ENCODE results near the gene HTR1E. TPM values are rescaled to one million over a fixed set of nuclear protein-coding genes. Genes with fewer than 3 reads are reported as not detected.

Gene HTR1E
- polyA plus RNA-seq, 1 donor: 0.07 TPM

GRCh38 chr6:86941461-86941860 lies 4.1 kb downstream of the HTR1E start:
- WGBS (ENCODE audit: insufficient coverage, low lambda C conversion rate): 100% methylated on average over 1 of the region's 1 CpG
- peaks cover 27% of the 10 kb centered on the region for H3K27me3 ChIP-seq (ENCODE audit: control insufficient read depth, insufficient read depth, low read length)
- H3K4me3 ChIP-seq (ENCODE audit: low read length): no peak overlapping the region
- H3K9me3 ChIP-seq (ENCODE audit: control insufficient read depth, low read depth, low read length): no peaks in the 10 kb centered on the region
- H3K36me3 ChIP-seq (ENCODE audit: control insufficient read depth, insufficient read depth, low read length): no peaks in the 10 kb centered on the region
- no peak for DNase-seq
- H3K27ac ChIP-seq (ENCODE audit: low read length): no peak overlapping the region
- no peaks in the 10 kb centered on the region for H3K4me1 ChIP-seq (ENCODE audit: control insufficient read depth, insufficient read depth, low read length)

GRCh38 chr6:86942769-86943516 lies 5.6 kb downstream of the HTR1E start:
- no CpG with 5 or more reads among the region's 6 CpGs for WGBS (ENCODE audit: insufficient coverage, low lambda C conversion rate)
- H3K4me1 ChIP-seq (ENCODE audit: control insufficient read depth, insufficient read depth, low read length): no peaks in the 10 kb centered on the region
- DNase-seq: no peak
- no peak overlapping the region for H3K27ac ChIP-seq (ENCODE audit: low read length)
- H3K9me3 ChIP-seq (ENCODE audit: control insufficient read depth, low read depth, low read length): no peaks in the 10 kb centered on the region
- H3K4me3 ChIP-seq (ENCODE audit: low read length): no peak overlapping the region
- peaks cover 14% of the 10 kb centered on the region for H3K27me3 ChIP-seq (ENCODE audit: control insufficient read depth, insufficient read depth, low read length)
- no peaks in the 10 kb centered on the region for H3K36me3 ChIP-seq (ENCODE audit: control insufficient read depth, insufficient read depth, low read length)

GRCh38 chr6:86943819-86944407 lies 6.6 kb downstream of the HTR1E start:
- peaks cover 5% of the 10 kb centered on the region for H3K27me3 ChIP-seq (ENCODE audit: control insufficient read depth, insufficient read depth, low read length)
- DNase-seq: no peak
- no peaks in the 10 kb centered on the region for H3K36me3 ChIP-seq (ENCODE audit: control insufficient read depth, insufficient read depth, low read length)
- no peak overlapping the region for H3K27ac ChIP-seq (ENCODE audit: low read length)
- no CpG with 5 or more reads among the region's 5 CpGs for WGBS (ENCODE audit: insufficient coverage, low lambda C conversion rate)
- no peaks in the 10 kb centered on the region for H3K4me1 ChIP-seq (ENCODE audit: control insufficient read depth, insufficient read depth, low read length)
- no peaks in the 10 kb centered on the region for H3K9me3 ChIP-seq (ENCODE audit: control insufficient read depth, low read depth, low read length)
- no peak overlapping the region for H3K4me3 ChIP-seq (ENCODE audit: low read length)

GRCh38 chr6:86949771-86950170 lies 12.4 kb downstream of the HTR1E start:
- Histone ChIP-seq H3K9me3 (ENCODE audit: control insufficient read depth, low read depth, low read length) (no peaks in the 10 kb centered on the region), H3K27me3 (ENCODE audit: control insufficient read depth, insufficient read depth, low read length) (no peaks in the 10 kb centered on the region), H3K27ac (ENCODE audit: low read length) (no peak overlapping the region), H3K4me1 (ENCODE audit: control insufficient read depth, insufficient read depth, low read length) (no peaks in the 10 kb centered on the region), H3K36me3 (ENCODE audit: control insufficient read depth, insufficient read depth, low read length) (no peaks in the 10 kb centered on the region), H3K4me3 (ENCODE audit: low read length) (no peak overlapping the region)
- WGBS (ENCODE audit: insufficient coverage, low lambda C conversion rate): no CpG with 5 or more reads among the region's 3 CpGs
- no peak for DNase-seq

GRCh38 chr6:86952991-86953390 lies 15.7 kb downstream of the HTR1E start:
- H3K27ac ChIP-seq (ENCODE audit: low read length): no peak overlapping the region
- no peaks in the 10 kb centered on the region for H3K27me3 ChIP-seq (ENCODE audit: control insufficient read depth, insufficient read depth, low read length)
- no peaks in the 10 kb centered on the region for H3K36me3 ChIP-seq (ENCODE audit: control insufficient read depth, insufficient read depth, low read length)
- DNase-seq: no peak
- H3K4me3 ChIP-seq (ENCODE audit: low read length): no peak overlapping the region
- WGBS (ENCODE audit: insufficient coverage, low lambda C conversion rate): no CpG with 5 or more reads among the region's 1 CpG
- no peaks in the 10 kb centered on the region for H3K9me3 ChIP-seq (ENCODE audit: control insufficient read depth, low read depth, low read length)
- H3K4me1 ChIP-seq (ENCODE audit: control insufficient read depth, insufficient read depth, low read length): no peaks in the 10 kb centered on the region

- Histone ChIP-seq H3K27ac (ENCODE audit: low read length) (no peak overlapping the region), H3K27me3 (ENCODE audit: control insufficient read depth, insufficient read depth, low read length) (no peaks in the 10 kb centered on the region), H3K4me1 (ENCODE audit: control insufficient read depth, insufficient read depth, low read length) (no peaks in the 10 kb centered on the region), H3K4me3 (ENCODE audit: low read length) (no peak overlapping the region), H3K9me3 (ENCODE audit: control insufficient read depth, low read depth, low read length) (no peaks in the 10 kb centered on the region), H3K36me3 (ENCODE audit: control insufficient read depth, insufficient read depth, low read length) (no peaks in the 10 kb centered on the region)
- no CpG with 5 or more reads among the region's 2 CpGs for WGBS (ENCODE audit: insufficient coverage, low lambda C conversion rate)
- no peak for DNase-seq
Observed at GRCh38 chr6:86959656-86960055, 22.3 kb downstream of the HTR1E start.

GRCh38 chr6:86961455-86962200 lies 24.3 kb downstream of the HTR1E start:
- Histone ChIP-seq H3K4me1 (ENCODE audit: control insufficient read depth, insufficient read depth, low read length) (no peaks in the 10 kb centered on the region), H3K27me3 (ENCODE audit: control insufficient read depth, insufficient read depth, low read length) (no peaks in the 10 kb centered on the region), H3K9me3 (ENCODE audit: control insufficient read depth, low read depth, low read length) (no peaks in the 10 kb centered on the region), H3K36me3 (ENCODE audit: control insufficient read depth, insufficient read depth, low read length) (no peaks in the 10 kb centered on the region), H3K4me3 (ENCODE audit: low read length) (no peak overlapping the region), H3K27ac (ENCODE audit: low read length) (no peak overlapping the region)
- DNase-seq: no peak
- 90% methylated on average over 2 of the region's 8 CpGs for WGBS (ENCODE audit: insufficient coverage, low lambda C conversion rate)

GRCh38 chr6:86963352-86963751 lies 26.0 kb downstream of the HTR1E start:
- no peaks in the 10 kb centered on the region for H3K36me3 ChIP-seq (ENCODE audit: control insufficient read depth, insufficient read depth, low read length)
- H3K27ac ChIP-seq (ENCODE audit: low read length): no peak overlapping the region
- H3K4me3 ChIP-seq (ENCODE audit: low read length): no peak overlapping the region
- no peaks in the 10 kb centered on the region for H3K9me3 ChIP-seq (ENCODE audit: control insufficient read depth, low read depth, low read length)
- WGBS (ENCODE audit: insufficient coverage, low lambda C conversion rate): no CpG with 5 or more reads among the region's 2 CpGs
- H3K4me1 ChIP-seq (ENCODE audit: control insufficient read depth, insufficient read depth, low read length): no peaks in the 10 kb centered on the region
- no peaks in the 10 kb centered on the region for H3K27me3 ChIP-seq (ENCODE audit: control insufficient read depth, insufficient read depth, low read length)
- DNase-seq: no peak

GRCh38 chr6:86964029-86964579 lies 26.8 kb downstream of the HTR1E start:
- Histone ChIP-seq H3K4me1 (ENCODE audit: control insufficient read depth, insufficient read depth, low read length) (no peaks in the 10 kb centered on the region), H3K4me3 (ENCODE audit: low read length) (no peak overlapping the region), H3K36me3 (ENCODE audit: control insufficient read depth, insufficient read depth, low read length) (no peaks in the 10 kb centered on the region), H3K27ac (ENCODE audit: low read length) (no peak overlapping the region), H3K9me3 (ENCODE audit: control insufficient read depth, low read depth, low read length) (no peaks in the 10 kb centered on the region), H3K27me3 (ENCODE audit: control insufficient read depth, insufficient read depth, low read length) (no peaks in the 10 kb centered on the region)
- DNase-seq: no peak
- 100% methylated on average over 1 of the region's 4 CpGs for WGBS (ENCODE audit: insufficient coverage, low lambda C conversion rate)

- Histone ChIP-seq H3K4me3 (ENCODE audit: low read length) (no peak overlapping the region), H3K27ac (ENCODE audit: low read length) (no peak overlapping the region), H3K4me1 (ENCODE audit: control insufficient read depth, insufficient read depth, low read length) (no peaks in the 10 kb centered on the region), H3K9me3 (ENCODE audit: control insufficient read depth, low read depth, low read length) (no peaks in the 10 kb centered on the region), H3K36me3 (ENCODE audit: control insufficient read depth, insufficient read depth, low read length) (no peaks in the 10 kb centered on the region), H3K27me3 (ENCODE audit: control insufficient read depth, insufficient read depth, low read length) (no peaks in the 10 kb centered on the region)
- WGBS (ENCODE audit: insufficient coverage, low lambda C conversion rate): no CpG with 5 or more reads among the region's 1 CpG
- DNase-seq: no peak
Observed at GRCh38 chr6:86966271-86966670, 28.9 kb downstream of the HTR1E start.
